Prostate gland (tissue), 2 donors: ENCODE data around the gene AIPL1. TPM values are rescaled to one million over a fixed set of nuclear protein-coding genes. Genes with fewer than 3 reads are reported as not detected.

Source experiments
- DNase-seq: peaks from one replicate; pipeline ENCODE4 v3.0.0-alpha.2; 2019; ENCODE audit warnings: low spot score
- H3K27ac ChIP-seq, 2 donors: fragments of 200-600 bp; sonication (generic); 2 replicates each; pipeline ENCODE4 v1.5.1; 2017 to 2019
- H3K27me3 ChIP-seq: fragments of 200-600 bp; sonication (generic); replicated peaks from 2 replicates; pipeline ENCODE4 v1.5.1; 2019; ENCODE audit not compliant: insufficient read depth
- H3K36me3 ChIP-seq, 2 donors: fragments of 200-600 bp; sonication (generic); 1 replicate in 1 of 2; 2 replicates in 1 of 2; pipeline versions ENCODE4 v1.5.1 to v1.8.1; 2017 to 2019
- H3K4me1 ChIP-seq: fragments of 200-600 bp; sonication (generic); replicated peaks from 2 replicates; pipeline ENCODE4 v1.5.1; 2019
- H3K4me3 ChIP-seq, 2 donors: fragments of 200-600 bp; sonication (generic); 2 replicates each; pipeline ENCODE4 v1.5.1; 2017 to 2019
- H3K9me3 ChIP-seq: fragments of 200-600 bp; sonication (generic); 2 replicates; pipeline ENCODE4 v1.5.1; 2017
- CTCF ChIP-seq, 4 experiments: fragments of 200-600 bp in 2 of 4; fragments of 450-650 bp in 2 of 4; sonication (generic) in 2 of 4; IDR thresholded peaks; 1 replicate in 3 of 4; 2 replicates in 1 of 4; pipeline ENCODE4 v1.5.1; 2016 to 2019; ENCODE audit warnings: antibody characterized with exemption in 4 of 4, mild to moderate bottlenecking in 2 of 4, moderate library complexity in 2 of 4
- POLR2A ChIP-seq: fragments of 450-650 bp; IDR thresholded peaks from one replicate; pipeline ENCODE4 v1.6.1; 2016; ENCODE audit warnings: antibody characterized with exemption, mild to moderate bottlenecking
- POLR2AphosphoS5 ChIP-seq: sonication (generic); formaldehyde crosslinking; IDR thresholded peaks from one replicate; pipeline ENCODE4 v1.6.1; 2017; ENCODE audit warnings: antibody characterized with exemption
- WGBS: methylation state at CpG from one replicate; pipeline ENCODE4 v1.1.5; 2018; 5-methylcytosine and 5-hydroxymethylcytosine counted together
- intact Hi-C: fragments of 100-400 bp; cut with DNase I; formaldehyde crosslinking; loops from one replicate; pipeline ENCODE4 v1.14.2; 2022
- total RNA-seq, 2 donors: library from RNA; depleted of rRNA; stranded (reverse); fragments of >200 nt; gene quantifications; one replicate each; pipeline ENCODE4 v1.1.0, GENCODE V29; 2016

Gene AIPL1
- total RNA-seq, 2 donors from 2014 or later: not detected

DNA sequence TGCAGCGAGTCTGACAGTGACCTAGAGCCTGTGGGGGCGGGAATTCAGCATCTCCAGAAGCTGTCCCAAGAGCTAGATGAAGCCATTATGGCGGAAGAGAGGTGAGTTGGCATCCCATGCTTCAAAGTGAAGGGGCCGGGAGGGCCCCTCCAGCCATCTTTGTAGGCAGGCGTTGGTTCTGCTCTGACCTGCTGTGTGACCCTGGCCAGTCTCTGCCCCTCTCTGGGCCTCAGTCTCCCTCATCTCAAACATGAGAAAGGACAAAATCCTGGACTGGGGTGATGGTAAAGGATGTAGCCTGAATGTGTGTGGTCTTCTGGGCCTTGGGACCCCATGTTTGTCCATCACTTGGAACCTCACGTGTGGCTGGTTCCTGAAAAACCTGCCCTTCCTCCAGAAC lies 14.4 kb upstream of the AIPL1 start:
- 98% methylated on average over 6 of the region's 6 CpGs for WGBS
- Histone ChIP-seq H3K4me3 (no peak overlapping the region), H3K27me3 (no peaks in the 10 kb centered on the region), H3K27ac (no peak overlapping the region), H3K36me3 (no peaks in the 10 kb centered on the region), H3K9me3 (no peaks in the 10 kb centered on the region), H3K4me1 (no peaks in the 10 kb centered on the region)
- no peak for TF ChIP-seq CTCF (IDR thresholded peaks at IDR 0.05)
- TF ChIP-seq POLR2AphosphoS5: no peak
- TF ChIP-seq POLR2A: no peak
- DNase-seq: no peak
- intact Hi-C loops: no loop called here

DNA sequence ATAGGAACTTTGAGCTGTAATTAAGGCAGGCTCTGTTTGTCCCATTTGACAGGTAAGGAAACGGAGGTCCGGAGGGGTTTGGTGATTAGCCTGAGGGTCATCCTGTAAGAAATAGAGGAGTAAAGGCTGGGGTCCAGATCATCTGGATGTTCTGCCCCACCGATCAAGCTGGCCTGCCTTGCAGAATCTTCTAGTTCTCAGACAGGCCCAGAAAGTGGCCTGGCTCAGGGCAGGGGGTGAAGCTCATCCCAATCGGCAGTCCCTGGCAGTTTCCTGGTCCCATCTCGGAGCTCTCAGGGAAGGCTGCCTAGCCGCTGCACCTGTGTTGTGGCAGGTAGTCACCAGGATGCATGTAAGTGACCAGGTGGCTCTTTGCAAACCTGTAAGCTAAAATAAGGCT lies 13.6 kb upstream of the AIPL1 start:
- Histone ChIP-seq H3K9me3 (no peaks in the 10 kb centered on the region), H3K4me3 (no peak overlapping the region), H3K4me1 (no peaks in the 10 kb centered on the region), H3K27me3 (no peaks in the 10 kb centered on the region), H3K27ac (no peak overlapping the region), H3K36me3 (no peaks in the 10 kb centered on the region)
- WGBS: 93% methylated on average over 6 of the region's 6 CpGs
- no peak for DNase-seq
- TF ChIP-seq POLR2A (no peak), POLR2AphosphoS5 (no peak), CTCF (IDR thresholded peaks at IDR 0.05) (no peak)
- intact Hi-C loops: no loop called here

DNA sequence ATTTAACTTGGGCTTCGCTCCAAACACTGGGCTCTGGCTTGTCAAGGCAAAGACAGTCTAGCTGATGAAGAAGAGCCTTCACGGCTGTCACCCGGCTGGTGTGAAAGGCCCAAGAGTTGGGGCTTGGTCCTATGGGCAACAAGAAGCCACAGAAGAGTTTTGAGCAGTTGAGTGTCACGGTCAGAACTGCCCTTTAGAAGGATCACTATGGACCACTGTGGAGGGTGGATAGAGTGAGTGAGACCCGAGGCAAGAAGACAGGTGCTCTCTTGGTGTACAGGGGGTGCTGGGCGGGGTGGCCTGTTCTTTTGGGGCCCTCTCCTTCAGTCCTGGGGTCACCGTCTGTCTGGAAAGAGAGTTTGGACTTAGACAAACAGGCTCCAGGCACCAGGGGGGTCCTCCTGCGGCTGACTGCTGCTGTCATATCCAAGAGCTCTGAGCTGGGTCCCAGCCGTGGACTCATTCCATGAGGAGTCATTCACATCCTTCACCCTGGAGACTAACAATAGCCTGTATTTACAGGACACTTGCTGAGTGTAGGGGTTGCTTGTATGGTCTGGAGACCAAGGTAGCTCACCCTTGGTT lies 11.7 kb upstream of the AIPL1 start:
- Histone ChIP-seq H3K27ac (no peak overlapping the region), H3K4me1 (no peaks in the 10 kb centered on the region), H3K9me3 (no peaks in the 10 kb centered on the region), H3K36me3 (no peaks in the 10 kb centered on the region), H3K27me3 (no peaks in the 10 kb centered on the region), H3K4me3 (no peak overlapping the region)
- intact Hi-C loops: no loop called here
- TF ChIP-seq CTCF (IDR thresholded peaks at IDR 0.05): no peak
- DNase-seq: no peak
- WGBS: 88% methylated on average over 9 of the region's 9 CpGs

GRCh38 chr17:6444571-6445335 lies 9.8 kb upstream of the AIPL1 start:
- no peaks in the 10 kb centered on the region for H3K9me3 ChIP-seq
- WGBS: 32% methylated on average over 34 of the region's 36 CpGs
- no peaks in the 10 kb centered on the region for H3K27me3 ChIP-seq
- H3K4me3 ChIP-seq: peak overlapping the region; percentile 43 to 46
- H3K36me3 ChIP-seq: no peaks in the 10 kb centered on the region
- no peaks in the 10 kb centered on the region for H3K4me1 ChIP-seq
- DNase-seq: no peak
- intact Hi-C loops: no loop called here
- H3K27ac ChIP-seq: no peak overlapping the region
- TF ChIP-seq POLR2A: no peak

GRCh38 chr17:6443692-6444570 lies 9.0 kb upstream of the AIPL1 start, which contains the start of gene PIMREG:
Gene PIMREG (plus strand): TSS chr17:6444455. CDS start chr17:6445111, 656 bp downstream.
- Histone ChIP-seq H3K27me3 (no peaks in the 10 kb centered on the region), H3K4me1 (no peaks in the 10 kb centered on the region), H3K27ac (peak within 1 kb of the TSS in 1 of 2 donors; percentile 45), H3K36me3 (no peaks in the 10 kb centered on the region), H3K4me3 (peak within 1 kb of the TSS; percentile 43 to 46), H3K9me3 (no peaks in the 10 kb centered on the region)
- peak; percentile 92 for DNase-seq
- TF ChIP-seq POLR2AphosphoS5: peak; percentile 21
- no peak for TF ChIP-seq POLR2A
- TF ChIP-seq CTCF (IDR thresholded peaks at IDR 0.05): no peak
- WGBS: under 1% methylated on average over 57 of the region's 62 CpGs
- intact Hi-C loops: no loop called here
